IPS DF 6.9 (cell line): ENCODE measurements around the gene NARF.
A peak's percentile ranks its signal among the peaks of the same experiment; 100 is the strongest.

Source experiments
- DNase-seq: peaks from one replicate; pipeline ENCODE4 v3.0.0-alpha.2; 2013; ENCODE audit warnings: low read depth, low spot score
- H3K27ac ChIP-seq: one replicate; pipeline ENCODE4 v1.5.1; 2013; ENCODE audit warnings: low read length, control low read depth
- H3K27me3 ChIP-seq: 2 replicates; pipeline ENCODE4 v1.6.1; 2013; ENCODE audit warnings: mild to moderate bottlenecking, low read length; ENCODE audit not compliant: control insufficient read depth, insufficient read depth
- H3K36me3 ChIP-seq: 2 replicates; pipeline ENCODE4 v1.6.1; 2013; ENCODE audit warnings: low read length; ENCODE audit not compliant: control insufficient read depth, insufficient read depth
- H3K4me1 ChIP-seq: 2 replicates; pipeline ENCODE4 v1.6.1; 2013; ENCODE audit warnings: low read length; ENCODE audit not compliant: control insufficient read depth, insufficient read depth
- H3K4me3 ChIP-seq: 2 replicates; pipeline ENCODE4 v1.5.1; 2013; ENCODE audit warnings: mild to moderate bottlenecking, low read length
- H3K9me3 ChIP-seq: 2 replicates; pipeline ENCODE4 v1.6.1; 2013; ENCODE audit warnings: low read length, inconsistent platforms; ENCODE audit not compliant: control insufficient read depth, insufficient read depth
- WGBS: extraction: QIAGEN DNeasy Blood & Tissue Kit; methylation state at CpG from one replicate; pipeline ENCODE4 v1.1.7; 2013; ENCODE audit warnings: mixed read lengths, missing lambda C conversion rate; ENCODE audit not compliant: insufficient read length, insufficient coverage; 5-methylcytosine and 5-hydroxymethylcytosine counted together

Gene NARF

DNA sequence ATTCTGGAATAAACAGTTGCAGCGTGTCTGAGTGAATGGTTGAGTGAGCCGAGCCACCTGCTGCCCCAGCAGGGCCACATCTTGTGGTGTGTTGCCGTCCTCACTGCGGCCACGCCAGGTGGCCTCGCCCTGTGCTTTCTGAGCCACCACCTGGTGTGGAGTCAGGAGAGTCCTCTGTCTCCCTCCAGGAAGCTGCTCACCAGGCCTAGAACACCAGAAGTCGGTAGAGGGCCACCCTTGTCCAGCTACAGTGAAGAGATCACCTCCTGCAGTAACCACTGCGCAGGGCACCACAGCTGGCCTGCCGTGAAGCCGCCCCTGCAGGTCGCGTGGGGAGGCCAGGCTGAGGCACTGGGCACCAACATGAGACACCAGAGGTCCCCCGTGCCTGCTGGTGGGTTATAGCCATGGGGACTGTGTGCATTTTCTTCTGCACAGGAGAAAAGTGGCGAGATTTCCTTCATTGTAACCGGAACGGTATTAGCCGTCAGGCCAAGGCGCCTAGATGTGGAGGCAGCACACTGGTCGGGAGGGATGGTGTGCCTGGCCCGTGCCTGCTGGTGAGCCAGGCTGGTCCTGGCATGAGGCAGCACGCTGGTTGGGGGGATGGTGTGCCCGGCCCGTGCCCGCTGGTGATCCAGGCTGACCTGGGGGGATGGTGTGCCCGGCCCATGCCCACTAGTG lies 32.1 kb downstream of the NARF start:
- no peak for DNase-seq
- no CpG with 5 or more reads among the region's 25 CpGs for WGBS

DNA sequence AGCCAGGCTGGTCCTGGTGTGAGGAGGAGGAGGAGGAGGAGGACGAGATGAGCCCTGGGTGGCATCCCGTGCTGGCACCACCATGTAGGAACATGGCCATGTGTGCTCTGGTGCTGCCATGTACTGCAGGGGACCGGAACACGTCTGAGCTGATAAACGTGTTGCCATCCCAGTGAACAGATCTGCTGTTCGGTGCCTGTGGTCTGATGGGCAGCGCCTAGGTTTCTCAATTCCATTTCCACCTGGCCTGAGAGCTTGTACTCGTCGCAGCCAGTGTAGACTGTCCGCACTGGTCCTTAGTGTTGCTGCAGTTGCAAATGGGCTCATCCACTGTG lies 32.6 kb downstream of the NARF start:
- no peaks in the 10 kb centered on the region for H3K9me3 ChIP-seq
- WGBS = no CpG with 5 or more reads among the region's 10 CpGs
- H3K4me3 ChIP-seq = no peak overlapping the region
- no peak for DNase-seq
- peaks cover 7% of the 10 kb centered on the region for H3K36me3 ChIP-seq
- 0 out of 2 replicates have a peak, but pooled peaks cover 5% of the 10 kb centered on the region for H3K4me1 ChIP-seq
- H3K27me3 ChIP-seq = no peaks in the 10 kb centered on the region
- no peak overlapping the region for H3K27ac ChIP-seq

More for the DNA sequence above, 32.1 kb downstream of the NARF start:
- no peak overlapping the region for H3K27ac ChIP-seq
- H3K4me1 ChIP-seq = no peaks in the 10 kb centered on the region
- H3K36me3 ChIP-seq = peaks cover 7% of the 10 kb centered on the region
- no peaks in the 10 kb centered on the region for H3K9me3 ChIP-seq
- no peaks in the 10 kb centered on the region for H3K27me3 ChIP-seq
- H3K4me3 ChIP-seq = no peak overlapping the region

DNA sequence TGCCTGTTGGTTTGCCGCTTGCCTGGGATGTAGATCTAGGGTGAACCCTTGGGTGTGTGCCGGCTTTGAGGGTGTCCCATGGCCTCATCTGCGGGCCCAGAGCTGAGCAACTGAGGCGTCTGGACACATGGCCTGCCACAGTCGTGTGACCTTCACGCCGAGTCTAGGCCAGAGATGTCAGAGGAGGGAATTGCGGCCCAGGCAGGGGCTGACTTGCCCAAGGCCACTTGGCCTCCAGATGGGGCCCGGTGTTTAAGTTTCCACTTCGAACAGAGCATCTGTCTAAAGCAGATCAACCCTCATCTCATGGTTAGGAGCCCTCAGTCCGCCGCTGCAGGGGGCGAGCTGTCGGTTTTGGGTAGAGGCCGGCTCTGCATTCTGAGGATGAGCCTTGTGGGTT lies 33.0 kb downstream of the NARF start:
- H3K36me3 ChIP-seq = peaks cover 7% of the 10 kb centered on the region
- no CpG with 5 or more reads among the region's 15 CpGs for WGBS
- DNase-seq = no peak
- H3K27me3 ChIP-seq = no peaks in the 10 kb centered on the region
- H3K27ac ChIP-seq = no peak overlapping the region
- no peak overlapping the region for H3K4me3 ChIP-seq
- no peaks in the 10 kb centered on the region for H3K9me3 ChIP-seq
- H3K4me1 ChIP-seq = peaks cover 5% of the 10 kb centered on the region; the same call in 1 of the 2 replicates

DNA sequence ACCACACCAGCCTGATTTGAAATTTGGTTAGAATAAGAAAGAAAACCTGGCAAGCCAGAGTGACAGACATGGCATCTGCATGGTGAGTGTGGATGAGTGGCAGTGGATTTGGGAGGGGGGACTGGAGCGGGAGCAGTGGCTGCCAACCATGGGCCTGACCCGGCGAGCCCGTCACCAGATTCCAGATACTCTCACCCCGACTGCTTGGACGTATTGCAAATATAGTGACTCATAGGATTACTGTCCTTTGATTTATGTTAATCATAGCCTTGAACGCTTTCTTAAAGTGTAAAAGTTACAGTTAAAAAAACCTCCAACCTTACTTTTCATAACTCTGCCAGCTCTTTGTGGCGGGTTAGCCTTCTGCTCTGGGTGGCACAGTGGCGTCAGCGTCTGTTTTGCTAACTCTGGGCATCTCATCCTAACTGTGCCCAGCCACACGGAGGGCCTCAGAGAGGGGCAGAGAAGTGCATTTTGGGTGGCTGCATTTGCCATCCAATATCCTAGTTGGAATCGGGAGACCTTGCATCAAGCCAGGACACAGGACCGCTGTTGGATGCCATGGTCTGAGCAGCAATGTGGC lies 34.2 kb downstream of the NARF start:
- Histone ChIP-seq H3K27ac (no peak overlapping the region), H3K4me3 (no peak overlapping the region)

DNA sequence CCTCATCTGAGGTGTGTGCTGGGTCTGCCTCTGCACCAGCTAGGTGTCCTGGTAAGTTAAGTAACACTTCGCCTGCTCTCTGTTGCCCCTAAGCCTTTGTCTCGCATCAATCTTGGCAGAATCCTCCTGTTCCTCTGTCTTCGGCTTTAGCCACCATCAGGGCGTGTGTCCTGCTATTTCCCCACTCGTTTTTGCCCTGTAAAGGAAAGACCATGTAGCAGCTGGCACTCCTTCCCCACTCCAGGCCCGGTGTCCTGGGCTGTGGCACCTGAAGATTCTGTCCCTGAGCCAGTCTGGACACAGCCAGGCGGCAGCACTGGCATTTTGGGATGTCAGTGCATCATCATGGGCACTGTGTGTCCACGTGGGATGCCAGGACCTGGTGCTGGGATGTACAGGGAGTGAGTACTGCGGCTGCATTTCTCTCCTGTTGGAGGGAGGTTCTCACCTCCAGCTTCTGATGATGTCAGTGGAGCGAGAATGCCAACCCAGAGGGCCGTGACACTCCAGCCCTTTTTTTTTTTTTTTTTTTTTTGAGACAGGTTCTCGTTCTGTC lies 34.8 kb downstream of the NARF start:
- Histone ChIP-seq H3K4me1 (peaks cover 8% of the 10 kb centered on the region; the same call in 1 of the 2 replicates), H3K27ac (no peak overlapping the region), H3K4me3 (no peak overlapping the region), H3K9me3 (no peaks in the 10 kb centered on the region), H3K36me3 (no peaks in the 10 kb centered on the region; the same call in 1 of the 2 replicates), H3K27me3 (peaks cover 2% of the 10 kb centered on the region; the same call in 1 of the 2 replicates)
- no CpG with 5 or more reads among the region's 12 CpGs for WGBS
- DNase-seq = no peak

More for the DNA sequence above, 34.2 kb downstream of the NARF start:
- DNase-seq = no peak
- Histone ChIP-seq H3K36me3 (peaks cover 3% of the 10 kb centered on the region; the same call in 1 of the 2 replicates), H3K27me3 (no peaks in the 10 kb centered on the region; the same call in 1 of the 2 replicates), H3K4me1 (peaks cover 8% of the 10 kb centered on the region; the same call in 1 of the 2 replicates), H3K9me3 (no peaks in the 10 kb centered on the region)
- no CpG with 5 or more reads among the region's 13 CpGs for WGBS

DNA sequence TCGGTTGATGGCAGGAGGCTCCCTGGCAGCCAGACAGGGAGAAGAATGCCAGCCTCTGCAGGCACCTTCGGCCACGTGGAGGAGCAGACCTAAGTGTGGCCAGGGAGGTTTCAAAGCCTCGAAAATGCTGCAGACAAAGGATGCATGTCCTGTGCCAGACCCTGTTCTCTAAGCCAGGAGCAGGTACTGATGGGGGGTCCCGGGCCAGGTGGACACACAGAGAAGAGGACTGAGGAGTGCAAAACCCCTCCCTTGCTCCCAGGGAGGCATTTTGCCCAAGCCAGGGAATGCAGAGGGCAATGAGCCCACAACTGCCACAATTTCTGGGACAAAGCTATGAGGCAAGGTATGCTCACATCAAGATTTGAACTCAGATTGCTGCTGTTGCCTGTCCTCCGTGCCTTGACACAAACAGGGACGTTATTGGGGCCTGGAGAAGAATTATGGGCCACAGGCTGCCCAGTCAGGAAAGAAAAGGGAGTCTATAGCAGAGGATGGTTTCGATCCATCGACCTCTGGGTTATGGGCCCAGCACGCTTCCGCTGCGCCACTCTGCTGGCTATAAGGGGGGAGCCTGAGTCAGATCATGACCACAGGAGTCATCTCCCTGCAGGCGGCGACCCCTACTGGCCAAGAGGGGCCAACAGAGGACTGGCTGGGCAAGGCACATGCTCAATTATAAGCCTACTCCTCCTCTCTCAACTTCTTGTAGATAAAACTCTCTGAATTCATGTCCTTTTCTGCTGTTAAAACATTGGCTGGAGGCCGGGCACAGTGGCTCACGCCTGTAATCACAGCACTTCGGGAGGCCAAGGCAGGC lies 35.9 kb downstream of the NARF start:
- no peak overlapping the region for H3K27ac ChIP-seq
- DNase-seq = peak; percentile 78
- no peaks in the 10 kb centered on the region; the same call in 1 of the 2 replicates for H3K36me3 ChIP-seq
- peaks cover 8% of the 10 kb centered on the region; the same call in 1 of the 2 replicates for H3K4me1 ChIP-seq
- no peaks in the 10 kb centered on the region for H3K9me3 ChIP-seq
- H3K4me3 ChIP-seq = peak overlapping the region; percentile 21; the same call in 1 of the 2 replicates
- no CpG with 5 or more reads among the region's 17 CpGs for WGBS
- H3K27me3 ChIP-seq = peaks cover 2% of the 10 kb centered on the region; the same call in 1 of the 2 replicates

DNA sequence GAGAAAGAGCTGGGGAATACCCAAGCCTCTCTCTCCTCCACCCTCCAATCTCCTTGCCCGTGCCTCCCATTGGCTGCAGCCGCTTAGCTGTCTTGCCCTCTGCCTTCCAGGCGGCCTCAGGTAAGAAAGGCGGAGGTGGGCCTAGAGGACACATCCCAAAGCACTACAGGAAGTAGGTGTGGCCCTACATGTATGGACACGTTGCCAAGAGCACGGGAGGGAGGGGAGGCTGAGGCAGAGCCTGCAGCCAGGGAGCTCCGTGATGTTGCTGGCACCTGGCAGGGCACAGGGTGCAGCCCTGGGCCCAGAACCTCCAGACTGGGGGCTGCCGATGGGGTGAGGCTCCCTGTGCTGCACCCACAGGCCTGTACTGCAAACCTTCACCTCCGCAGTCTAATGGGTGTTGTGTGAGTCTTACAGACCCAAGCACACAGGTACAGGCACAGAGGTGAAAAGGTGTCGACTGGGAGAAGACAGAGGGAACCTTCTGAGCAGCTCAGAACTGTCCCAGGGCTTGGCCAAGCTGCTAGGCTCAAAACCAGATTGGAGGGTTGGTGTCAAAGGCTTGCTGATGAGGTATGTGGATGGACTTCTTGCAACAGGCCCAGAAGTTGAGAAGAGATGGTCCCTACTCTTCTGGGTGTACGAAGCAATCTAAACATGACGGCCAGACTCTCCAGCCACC lies 37.4 kb downstream of the NARF start:
- peaks cover 8% of the 10 kb centered on the region; the same call in 1 of the 2 replicates for H3K4me1 ChIP-seq
- no CpG with 5 or more reads among the region's 12 CpGs for WGBS
- no peak overlapping the region for H3K4me3 ChIP-seq
- no peak overlapping the region for H3K27ac ChIP-seq
- DNase-seq = no peak
- H3K27me3 ChIP-seq = peaks cover 2% of the 10 kb centered on the region; the same call in 1 of the 2 replicates
- H3K36me3 ChIP-seq = no peaks in the 10 kb centered on the region; the same call in 1 of the 2 replicates
- H3K9me3 ChIP-seq = no peaks in the 10 kb centered on the region

DNA sequence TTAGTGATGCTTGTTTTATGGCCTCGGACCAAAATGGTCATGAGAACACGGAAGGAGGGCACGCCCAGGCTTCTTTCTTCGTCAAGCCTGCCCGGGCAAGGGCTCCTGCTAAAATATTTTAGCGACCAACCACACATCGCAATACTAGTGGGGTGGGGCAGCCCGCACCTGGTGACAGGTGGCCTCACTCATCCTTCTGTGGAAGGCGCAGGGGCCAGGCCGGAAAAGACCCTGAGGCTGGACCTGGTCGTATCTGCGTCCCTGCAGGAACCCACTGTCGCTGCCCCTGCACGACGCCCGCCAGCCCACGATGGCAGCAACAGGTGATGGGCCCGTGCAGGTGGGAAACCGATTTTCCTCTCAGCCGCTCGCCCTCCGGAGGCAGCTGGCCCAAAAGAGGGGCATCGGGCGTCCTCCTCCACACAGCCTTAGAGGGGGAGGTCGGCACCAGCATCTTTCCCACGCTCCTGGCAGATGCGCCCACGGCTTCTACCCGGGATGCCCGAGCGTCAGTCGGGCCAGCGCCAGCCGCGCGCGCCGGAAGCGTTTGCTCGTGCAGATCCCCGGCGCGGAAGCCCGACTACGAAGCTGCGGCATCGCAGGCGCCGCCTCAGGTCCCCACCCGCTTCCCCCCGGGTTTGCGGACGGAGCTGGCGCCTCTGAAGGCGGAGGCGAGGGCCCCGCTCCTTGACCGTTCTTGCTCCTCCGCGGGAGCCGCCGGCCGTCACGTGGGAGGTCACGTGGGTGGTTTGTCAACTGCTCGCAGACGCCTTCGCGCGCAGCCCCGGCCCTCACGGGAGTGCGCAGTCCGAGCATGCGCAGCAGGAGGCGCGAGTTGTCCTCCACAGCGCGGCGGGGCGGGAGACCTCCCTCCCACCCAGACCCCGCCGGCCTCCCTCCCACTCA lies 38.2 kb downstream of the NARF start:
- peak overlapping the region; percentile 51; the same call in 1 of the 2 replicates for H3K4me3 ChIP-seq
- peaks cover 8% of the 10 kb centered on the region; the same call in 1 of the 2 replicates for H3K4me1 ChIP-seq
- H3K27me3 ChIP-seq = peaks cover 2% of the 10 kb centered on the region; the same call in 1 of the 2 replicates
- no peak overlapping the region for H3K27ac ChIP-seq
- no CpG with 5 or more reads among the region's 83 CpGs for WGBS
- H3K36me3 ChIP-seq = no peaks in the 10 kb centered on the region
- H3K9me3 ChIP-seq = no peaks in the 10 kb centered on the region
- DNase-seq = peak; percentile 83
